ENCODE results near the gene ABCC1. TPM values are rescaled to one million over a fixed set of nuclear protein-coding genes. Genes with fewer than 3 reads are reported as not detected.
A peak's percentile ranks its signal among the peaks of the same experiment; 100 is the strongest.

The ABCC1 gene
- total RNA-seq, 2 experiments from 2014 or later: 42.9 to 44.8 TPM

DNA sequence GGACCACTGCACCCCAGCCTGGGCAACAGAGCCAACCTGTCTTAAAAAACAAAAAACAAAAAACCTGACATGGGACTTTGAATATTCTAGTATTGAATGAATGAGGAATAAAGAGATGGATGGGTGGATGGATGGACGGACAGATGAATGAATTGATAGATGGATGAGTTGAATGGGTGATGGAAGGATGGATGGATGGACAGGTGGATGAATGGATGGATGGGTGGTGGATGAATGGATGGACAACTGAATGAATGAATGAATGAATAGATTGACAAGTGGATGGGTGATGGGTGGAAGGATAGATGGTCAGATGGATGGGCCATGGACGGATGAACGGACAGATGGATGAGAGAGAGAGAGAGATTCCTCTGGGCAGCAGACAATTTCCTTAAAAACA is 38.2 kb upstream of the ABCC1 start:
- H3K27ac ChIP-seq (ENCODE audit: low read depth in 1 of 2, low read length in 2 of 2): no peak overlapping the region

DNA sequence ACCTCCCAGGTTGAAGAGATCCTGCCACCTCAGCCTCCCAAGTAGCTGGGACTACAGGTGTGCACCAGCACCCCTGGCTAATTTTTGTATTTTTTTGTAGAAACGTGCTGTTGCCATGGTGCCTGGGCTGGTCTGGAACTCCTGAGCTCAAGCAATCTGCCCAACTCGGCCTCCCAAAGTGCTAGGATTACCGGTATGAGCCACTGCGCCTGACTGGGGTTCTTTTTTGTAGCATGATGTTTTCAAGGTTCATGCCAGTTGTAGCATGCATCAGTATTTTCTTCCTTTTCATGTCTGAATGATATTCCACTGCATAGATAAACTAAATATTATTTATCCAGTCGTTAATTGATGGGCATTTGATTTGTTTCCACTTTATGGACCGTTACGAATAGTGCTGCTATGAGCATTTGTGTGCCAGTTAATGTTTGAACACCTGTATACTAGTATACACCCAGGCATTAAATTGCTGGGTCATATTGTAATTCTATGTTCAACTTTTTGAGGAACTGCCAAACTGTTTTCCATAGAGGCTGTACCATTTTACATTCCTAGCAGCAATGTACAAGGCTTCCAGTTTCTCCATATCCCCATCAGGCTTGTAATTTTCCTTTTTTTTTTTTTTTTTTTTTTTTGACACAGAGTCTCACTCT is 36.2 kb upstream of the ABCC1 start:
- Histone ChIP-seq H3K4me3 (ENCODE audit: low read length) (no peak overlapping the region), H3K36me3 (ENCODE audit: insufficient read depth, low read length) (no peaks in the 10 kb centered on the region), H3K4me1 (ENCODE audit: insufficient read depth, low read length) (peaks cover 8% of the 10 kb centered on the region), H3K9me3 (ENCODE audit: control insufficient read depth in 1 of 2, insufficient read depth in 1 of 2, low read length in 2 of 2) (no peaks in the 10 kb centered on the region), H3K27me3 (ENCODE audit: control insufficient read depth in 1 of 2, insufficient read depth in 2 of 2, low read length in 2 of 2) (no peaks in the 10 kb centered on the region), H3K27ac (ENCODE audit: low read depth in 1 of 2, low read length in 2 of 2) (peak overlapping the region in 1 of 2 donors; percentile 15)
- peaks cover 17% of the 10 kb centered on the region for H3K4me1 Mint-ChIP-seq (ENCODE audit: low read depth)
- intact Hi-C loops (cut with DNase I, micrococcal nuclease): no loop called here
- ChIA-PET POLR2A (interaction anchor here (1.3 kb wide), 1 partner anchor 14 kb away, joined by 3 read pairs; no protein-coding TSS in a partner anchor), CTCF (interaction anchor here (0.7 kb wide), 1 partner anchor 46 kb away, joined by 3 read pairs; no protein-coding TSS in a partner anchor)
- TF ChIP-seq, protein P1, sequence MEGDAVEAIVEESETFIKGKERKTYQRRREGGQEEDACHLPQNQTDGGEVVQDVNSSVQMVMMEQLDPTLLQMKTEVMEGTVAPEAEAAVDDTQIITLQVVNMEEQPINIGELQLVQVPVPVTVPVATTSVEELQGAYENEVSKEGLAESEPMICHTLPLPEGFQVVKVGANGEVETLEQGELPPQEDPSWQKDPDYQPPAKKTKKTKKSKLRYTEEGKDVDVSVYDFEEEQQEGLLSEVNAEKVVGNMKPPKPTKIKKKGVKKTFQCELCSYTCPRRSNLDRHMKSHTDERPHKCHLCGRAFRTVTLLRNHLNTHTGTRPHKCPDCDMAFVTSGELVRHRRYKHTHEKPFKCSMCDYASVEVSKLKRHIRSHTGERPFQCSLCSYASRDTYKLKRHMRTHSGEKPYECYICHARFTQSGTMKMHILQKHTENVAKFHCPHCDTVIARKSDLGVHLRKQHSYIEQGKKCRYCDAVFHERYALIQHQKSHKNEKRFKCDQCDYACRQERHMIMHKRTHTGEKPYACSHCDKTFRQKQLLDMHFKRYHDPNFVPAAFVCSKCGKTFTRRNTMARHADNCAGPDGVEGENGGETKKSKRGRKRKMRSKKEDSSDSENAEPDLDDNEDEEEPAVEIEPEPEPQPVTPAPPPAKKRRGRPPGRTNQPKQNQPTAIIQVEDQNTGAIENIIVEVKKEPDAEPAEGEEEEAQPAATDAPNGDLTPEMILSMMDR (IDR thresholded peaks at IDR 0.05): no peak
- no peaks in the 10 kb centered on the region for H3K27me3 Mint-ChIP-seq
- DNase-seq: no peak
- no peaks in the 10 kb centered on the region for H3K36me3 Mint-ChIP-seq (ENCODE audit: low read depth)
- H3K9me3 Mint-ChIP-seq: peaks cover 2% of the 10 kb centered on the region
- peak overlapping the region; percentile 77 for H3K27ac Mint-ChIP-seq
- no peak overlapping the region for H3K4me3 Mint-ChIP-seq
- no peak for ATAC-seq (ENCODE audit: poor library complexity)

More for the DNA sequence above, 38.2 kb upstream of the ABCC1 start:
- TF ChIP-seq, protein P1 (IDR thresholded peaks at IDR 0.05): no peak
- Histone ChIP-seq H3K4me1 (ENCODE audit: insufficient read depth, low read length) (peaks cover 8% of the 10 kb centered on the region), H3K9me3 (ENCODE audit: control insufficient read depth in 1 of 2, insufficient read depth in 1 of 2, low read length in 2 of 2) (peaks cover 0 to 6% of the 10 kb centered on the region in 2 experiments), H3K4me3 (ENCODE audit: low read length) (no peak overlapping the region), H3K27me3 (ENCODE audit: control insufficient read depth in 1 of 2, insufficient read depth in 2 of 2, low read length in 2 of 2) (no peaks in the 10 kb centered on the region), H3K36me3 (ENCODE audit: insufficient read depth, low read length) (no peaks in the 10 kb centered on the region)
- Mint-ChIP-seq H3K36me3 (ENCODE audit: low read depth) (no peaks in the 10 kb centered on the region), H3K27me3 (no peaks in the 10 kb centered on the region), H3K4me3 (no peak overlapping the region), H3K9me3 (peaks cover 2% of the 10 kb centered on the region), H3K4me1 (ENCODE audit: low read depth) (peaks cover 17% of the 10 kb centered on the region), H3K27ac (no peak overlapping the region)
- intact Hi-C loops (cut with DNase I, micrococcal nuclease): no loop called here
- ChIA-PET CTCF (no interaction called here), POLR2A (no interaction called here)
- DNase-seq (no peak), ATAC-seq (ENCODE audit: poor library complexity) (no peak)

DNA sequence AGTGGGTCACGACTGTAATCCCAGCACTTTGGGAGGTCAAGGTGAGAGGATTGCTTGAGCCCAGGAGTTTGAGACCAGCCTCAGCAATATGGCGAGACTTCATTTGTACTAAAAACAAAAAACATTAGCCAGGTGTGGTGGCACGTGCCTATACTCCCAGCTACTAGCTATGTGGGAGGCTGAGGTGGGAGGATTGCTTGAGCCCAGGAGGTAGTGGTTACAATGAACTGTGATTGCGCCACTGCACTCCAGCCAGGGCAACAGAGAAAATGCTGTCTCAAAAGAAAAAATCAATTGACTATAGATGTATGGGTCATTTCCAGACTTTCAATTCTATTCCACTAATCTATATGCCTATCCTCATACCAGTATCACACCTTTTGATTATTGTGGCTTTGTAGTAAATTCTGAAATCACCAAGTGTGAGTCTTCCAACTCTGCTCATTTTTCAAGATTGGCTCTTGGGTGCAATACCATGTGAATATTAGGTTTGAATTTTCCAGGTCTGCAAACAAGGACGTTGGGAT is 33.8 kb upstream of the ABCC1 start:
- Mint-ChIP-seq H3K36me3 (ENCODE audit: low read depth) (no peaks in the 10 kb centered on the region), H3K27me3 (no peaks in the 10 kb centered on the region), H3K4me3 (no peak overlapping the region), H3K4me1 (ENCODE audit: low read depth) (peaks cover 17% of the 10 kb centered on the region), H3K9me3 (peaks cover 2% of the 10 kb centered on the region), H3K27ac (no peak overlapping the region)
- Histone ChIP-seq H3K36me3 (ENCODE audit: insufficient read depth, low read length) (no peaks in the 10 kb centered on the region), H3K27ac (ENCODE audit: low read depth in 1 of 2, low read length in 2 of 2) (no peak overlapping the region), H3K27me3 (ENCODE audit: control insufficient read depth in 1 of 2, insufficient read depth in 2 of 2, low read length in 2 of 2) (no peaks in the 10 kb centered on the region), H3K4me3 (ENCODE audit: low read length) (no peak overlapping the region), H3K9me3 (ENCODE audit: control insufficient read depth in 1 of 2, insufficient read depth in 1 of 2, low read length in 2 of 2) (no peaks in the 10 kb centered on the region), H3K4me1 (ENCODE audit: insufficient read depth, low read length) (peaks cover 8% of the 10 kb centered on the region)
- intact Hi-C loops (cut with DNase I, micrococcal nuclease): no loop called here
- DNase-seq: no peak
- ATAC-seq (ENCODE audit: poor library complexity): no peak
- POLR2A ChIA-PET: no interaction called here
- TF ChIP-seq, protein P1 (IDR thresholded peaks at IDR 0.05): no peak
- CTCF ChIA-PET: no interaction called here

All from CD4-positive, alpha-beta T cell (primary cell).